ENCODE results near the gene SHISAL2B.
"Not testable (repeated sequence)": the region's sequence is repeated elsewhere in the genome, so short reads cannot be mapped to it uniquely, and the experiment has no call there.

SHISAL2B gene

GRCh38 chr5:64706074-64706473, 15.8 kb downstream of the SHISAL2B start:
- DNase-seq = not testable (repeated sequence)

- DNase-seq = no peak
Measured at GRCh38 chr5:64707191-64707590, 16.9 kb downstream of the SHISAL2B start.

- DNase-seq = not testable (repeated sequence)
Measured at GRCh38 chr5:64714495-64714894, 24.2 kb downstream of the SHISAL2B start.

DNA sequence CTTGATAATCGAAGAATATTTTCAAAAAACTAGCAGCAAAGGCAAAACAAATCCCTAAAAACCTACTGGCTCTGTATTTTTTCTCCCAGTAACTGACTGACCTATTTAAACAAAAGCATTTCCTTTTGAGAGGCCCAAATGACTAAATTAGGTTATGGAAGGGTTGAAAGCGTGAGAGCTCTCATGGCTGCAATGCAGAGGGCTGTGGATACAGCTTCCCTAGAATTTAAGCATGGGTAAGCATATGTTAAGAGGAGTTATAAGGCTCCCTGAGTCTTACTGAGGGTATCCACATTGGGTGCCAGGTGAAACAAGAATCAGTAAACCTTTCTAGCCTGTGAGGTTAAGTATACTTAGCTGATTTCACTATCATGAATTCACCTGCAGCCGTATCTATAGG, 32.3 kb downstream of the SHISAL2B start:
- no peak for DNase-seq

- no peak for DNase-seq
Measured at GRCh38 chr5:64727150-64727549, 36.8 kb downstream of the SHISAL2B start.

GRCh38 chr5:64742411-64742810, 52.1 kb downstream of the SHISAL2B start:
- no peak for DNase-seq

- DNase-seq = no peak
Measured at GRCh38 chr5:64742821-64743220, 52.5 kb downstream of the SHISAL2B start.

DNA sequence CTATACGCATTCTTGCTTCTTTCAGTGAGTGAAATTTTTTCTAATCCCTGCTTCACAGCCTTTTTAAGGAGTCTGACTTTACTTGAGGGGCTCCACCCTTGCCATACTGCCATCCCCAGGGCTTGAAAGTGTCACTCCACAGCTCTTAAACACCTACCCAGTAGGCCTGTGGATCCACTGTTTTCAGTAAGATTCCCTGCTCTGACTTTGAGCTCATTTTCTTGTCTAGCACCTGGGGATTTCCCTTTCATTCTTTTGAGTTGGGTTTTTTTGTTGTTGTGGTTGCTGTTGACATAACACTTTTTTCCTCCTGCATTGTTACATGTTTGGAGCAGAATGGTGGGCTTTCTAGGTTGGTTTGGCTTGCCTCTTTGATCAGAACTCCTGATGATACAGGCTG, 54.6 kb downstream of the SHISAL2B start:
- DNase-seq = no peak

DNA sequence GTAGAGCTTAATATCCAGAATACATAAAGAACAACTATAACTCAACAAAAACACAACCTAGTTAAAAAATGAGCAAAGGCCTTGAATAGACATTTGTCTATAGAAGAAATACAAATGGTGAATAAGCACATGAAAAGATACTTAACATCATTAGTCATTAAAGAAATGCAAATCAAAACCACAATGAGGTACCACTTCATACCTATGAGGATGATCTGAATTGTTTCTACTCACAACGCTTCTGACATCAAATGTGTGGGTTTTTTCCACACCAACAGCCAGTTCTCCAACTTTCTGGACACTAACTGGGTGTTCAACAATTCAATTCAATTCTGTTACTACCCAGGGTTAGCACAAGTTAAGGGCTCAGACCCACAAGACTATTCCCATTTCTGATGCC, 56.1 kb downstream of the SHISAL2B start:
- no peak for DNase-seq

DNA sequence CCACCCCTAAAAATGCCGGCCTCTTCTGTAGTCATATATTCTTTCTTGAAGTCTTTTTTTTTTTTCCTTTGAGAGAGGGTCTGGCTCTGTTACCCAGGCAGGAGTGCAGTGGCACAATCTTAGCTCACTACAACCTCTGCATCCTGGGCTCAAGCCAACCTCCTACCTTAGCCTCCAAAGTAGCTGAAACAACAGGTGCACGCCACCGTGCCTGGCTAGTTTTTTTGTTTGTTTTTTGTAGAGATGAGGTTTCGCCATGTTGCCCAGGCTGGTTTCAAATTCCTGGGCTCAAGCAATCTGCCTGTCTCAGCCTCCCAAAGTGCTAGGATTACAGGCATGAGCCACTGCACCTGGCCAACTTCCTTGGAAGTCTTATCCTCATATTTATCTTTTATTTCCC, 59.1 kb downstream of the SHISAL2B start:
- no peak for DNase-seq

- no peak for DNase-seq
Measured at GRCh38 chr5:64754066-64754465, 63.8 kb downstream of the SHISAL2B start.

GRCh38 chr5:64758901-64759300, 68.6 kb downstream of the SHISAL2B start:
- DNase-seq = no peak

- no peak for DNase-seq
Measured at GRCh38 chr5:64759960-64760660, 69.8 kb downstream of the SHISAL2B start.

GRCh38 chr5:64763948-64764503, 73.7 kb downstream of the SHISAL2B start:
- no peak for DNase-seq

DNA sequence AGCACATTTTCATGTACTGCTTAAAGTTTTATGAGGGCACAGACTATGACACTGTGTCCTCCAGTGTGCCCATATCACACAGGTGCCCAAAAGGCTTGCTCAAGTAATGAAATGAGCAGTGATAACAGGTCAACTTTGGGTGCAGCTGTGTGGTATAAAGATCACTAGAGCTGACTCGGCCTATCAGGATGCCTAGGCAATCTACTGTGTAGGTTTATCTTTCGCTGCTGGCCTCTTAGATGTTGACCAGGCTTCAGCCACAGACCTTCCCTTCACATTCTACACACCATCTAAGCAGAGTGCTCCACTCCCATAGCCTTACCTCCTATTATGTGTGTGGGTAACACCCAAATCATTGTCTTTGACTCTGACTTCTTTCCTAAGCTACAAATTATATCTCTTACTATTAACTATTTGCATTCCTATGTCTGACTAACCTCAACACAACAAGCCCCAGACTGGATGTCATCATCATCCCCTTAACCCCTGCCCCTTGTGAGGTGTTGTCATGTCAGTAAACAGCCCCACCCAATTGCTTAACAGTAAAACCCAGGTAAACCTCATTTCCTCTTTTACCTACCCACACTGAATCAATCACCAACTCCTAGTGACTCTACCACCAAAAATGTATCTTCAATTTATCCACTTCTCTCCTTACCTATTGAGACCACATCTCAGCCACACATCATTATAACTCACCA, 75.7 kb downstream of the SHISAL2B start:
- DNase-seq = no peak

GRCh38 chr5:64766941-64767340, 76.6 kb downstream of the SHISAL2B start:
- no peak for DNase-seq

All from stimulated activated CD4-positive, alpha-beta T cell treated with anti-CD3 and anti-CD28 coated beads, Interleukin-4, amount 100 ng/mL, for 24 hours (primary cell).